Fibroblast of lung (primary cell): ENCODE results near the gene UCK1. TPM values are rescaled to one million over a fixed set of nuclear protein-coding genes. Genes with fewer than 3 reads are reported as not detected.
A peak's percentile ranks its signal among the peaks of the same experiment; 100 is the strongest.

ENCODE experiments used
- DNase-seq, 2 donors: peaks; one replicate each; pipeline versions ENCODE4 v3.0.0 to v3.0.0-alpha.2; 2010; ENCODE audit warnings: low read depth in 2 of 2
- H2AFZ ChIP-seq: 2 replicates; pipeline ENCODE4 v1.5.1; 2012; ENCODE audit warnings: low read length, control low read depth, inconsistent platforms
- H3K27ac ChIP-seq: 2 replicates; pipeline ENCODE4 v1.5.1; 2011; ENCODE audit warnings: low read length, control low read depth; ENCODE audit not compliant: insufficient read depth
- H3K27me3 ChIP-seq: 2 replicates; pipeline ENCODE4 v1.5.1; 2011; ENCODE audit warnings: mild to moderate bottlenecking, low read length; ENCODE audit not compliant: control insufficient read depth, insufficient read depth
- H3K36me3 ChIP-seq: 2 replicates; pipeline ENCODE4 v1.5.1; 2011; ENCODE audit warnings: low read length; ENCODE audit not compliant: control insufficient read depth, insufficient read depth
- H3K4me1 ChIP-seq: 2 replicates; pipeline ENCODE4 v1.5.1; 2011; ENCODE audit warnings: low read length; ENCODE audit not compliant: control insufficient read depth, insufficient read depth; ENCODE audit errors: extremely low read depth
- H3K4me2 ChIP-seq: 2 replicates; pipeline ENCODE4 v1.5.1; 2011; ENCODE audit warnings: low read length, control low read depth; ENCODE audit not compliant: insufficient read depth; ENCODE audit errors: extremely low read depth
- H3K4me3 ChIP-seq, 4 experiments: fragments of 200-600 bp in 1 of 4; sonication (generic) in 1 of 4; replicated peaks in 1 of 4; 2 replicates each; pipeline ENCODE4 v1.5.1; 2011 to 2016; ENCODE audit warnings: low read length in 4 of 4, low read depth in 3 of 4, mild to moderate bottlenecking in 3 of 4, control low read depth in 2 of 4, inconsistent platforms in 1 of 4, mixed read lengths in 1 of 4; ENCODE audit not compliant: insufficient read depth in 1 of 4; ENCODE audit errors: control extremely low read depth in 1 of 4
- H3K79me2 ChIP-seq: 2 replicates; pipeline ENCODE4 v1.5.1; 2012; ENCODE audit warnings: mild to moderate bottlenecking, low read length, inconsistent platforms; ENCODE audit not compliant: control insufficient read depth, insufficient read depth
- H3K9ac ChIP-seq: 2 replicates; pipeline ENCODE4 v1.5.1; 2011; ENCODE audit warnings: mild to moderate bottlenecking, low read length, control low read depth; ENCODE audit not compliant: insufficient read depth
- H3K9me3 ChIP-seq: 2 replicates; pipeline ENCODE4 v1.5.1; 2012; ENCODE audit warnings: low read depth, low read length; ENCODE audit not compliant: control insufficient read depth, insufficient read depth
- H4K20me1 ChIP-seq: 2 replicates; pipeline ENCODE4 v1.5.1; 2011; ENCODE audit warnings: low read length; ENCODE audit not compliant: control insufficient read depth, insufficient read depth; ENCODE audit errors: extremely low read depth
- EZH2 ChIP-seq: IDR thresholded peaks from 2 replicates; pipeline ENCODE4 v1.5.1; 2012; ENCODE audit warnings: low read length, control low read depth, mild to moderate bottlenecking; ENCODE audit errors: missing control alignments
- polyA plus RNA-seq, 2 donors: library from polyadenylated mRNA; depleted of rRNA in 1 of 2; stranded (reverse) in 1 of 2; unstranded in 1 of 2; fragments of >200 nt; gene quantifications; 2 replicates each; pipeline ENCODE4 v1.2.1, GENCODE V29; 2011 to 2012; ENCODE audit warnings: missing spikeins in 1 of 2
- total RNA-seq: library from RNA; depleted of rRNA; stranded (reverse); fragments of >200 nt; gene quantifications from 2 replicates; pipeline ENCODE4 v1.2.1, GENCODE V29; 2014
- TF ChIP-seq, protein P1 (sequence below), 2 donors: IDR thresholded peaks in 1 of 2; conservative IDR thresholded peaks in 1 of 2; 1 replicate in 1 of 2; 2 replicates in 1 of 2; pipeline ENCODE4 v1.5.1; 2011 to 2012; ENCODE audit warnings: low read length in 2 of 2, control low read depth in 1 of 2, inconsistent platforms in 1 of 2, low read depth in 1 of 2, mild to moderate bottlenecking in 1 of 2

UCK1 gene
- total and polyA plus RNA-seq, 2 donors (not counting 1 experiment from before 2014, with no cell fraction given): 20.9 to 22.3 TPM

DNA sequence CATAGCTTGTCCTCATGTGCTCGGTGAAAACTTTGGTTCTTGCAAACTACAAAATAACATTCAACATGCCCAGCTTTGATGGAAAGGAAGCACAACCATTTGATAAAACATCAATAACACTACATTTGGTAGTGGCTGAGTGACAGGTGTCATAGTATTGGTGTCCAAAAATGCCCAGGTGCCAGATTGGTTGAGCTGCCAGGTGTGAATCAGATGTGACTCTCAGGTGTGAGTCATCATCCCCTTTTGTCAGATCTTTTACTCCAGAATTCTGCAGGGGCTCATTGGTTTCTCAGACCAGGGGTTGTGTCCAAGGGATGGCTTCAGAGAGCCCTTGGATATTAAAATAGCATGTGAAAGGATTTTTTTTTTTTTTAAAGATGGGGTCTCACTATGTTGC, 50.8 kb downstream of the UCK1 start:
- no peaks in the 10 kb centered on the region for H3K4me1 ChIP-seq
- no peaks in the 10 kb centered on the region for H3K27me3 ChIP-seq
- H3K27ac ChIP-seq: no peak overlapping the region
- H3K79me2 ChIP-seq: peaks cover 6% of the 10 kb centered on the region
- TF ChIP-seq, protein P1, sequence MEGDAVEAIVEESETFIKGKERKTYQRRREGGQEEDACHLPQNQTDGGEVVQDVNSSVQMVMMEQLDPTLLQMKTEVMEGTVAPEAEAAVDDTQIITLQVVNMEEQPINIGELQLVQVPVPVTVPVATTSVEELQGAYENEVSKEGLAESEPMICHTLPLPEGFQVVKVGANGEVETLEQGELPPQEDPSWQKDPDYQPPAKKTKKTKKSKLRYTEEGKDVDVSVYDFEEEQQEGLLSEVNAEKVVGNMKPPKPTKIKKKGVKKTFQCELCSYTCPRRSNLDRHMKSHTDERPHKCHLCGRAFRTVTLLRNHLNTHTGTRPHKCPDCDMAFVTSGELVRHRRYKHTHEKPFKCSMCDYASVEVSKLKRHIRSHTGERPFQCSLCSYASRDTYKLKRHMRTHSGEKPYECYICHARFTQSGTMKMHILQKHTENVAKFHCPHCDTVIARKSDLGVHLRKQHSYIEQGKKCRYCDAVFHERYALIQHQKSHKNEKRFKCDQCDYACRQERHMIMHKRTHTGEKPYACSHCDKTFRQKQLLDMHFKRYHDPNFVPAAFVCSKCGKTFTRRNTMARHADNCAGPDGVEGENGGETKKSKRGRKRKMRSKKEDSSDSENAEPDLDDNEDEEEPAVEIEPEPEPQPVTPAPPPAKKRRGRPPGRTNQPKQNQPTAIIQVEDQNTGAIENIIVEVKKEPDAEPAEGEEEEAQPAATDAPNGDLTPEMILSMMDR (conservative IDR thresholded peaks at IDR 0.05 in 1 of 2, IDR thresholded peaks at IDR 0.05 in 1 of 2; ENCODE audit: low read depth in 1 of 2, low read length in 2 of 2): no peak
- TF ChIP-seq EZH2: no peak
- no peaks in the 10 kb centered on the region for H3K9me3 ChIP-seq
- no peak overlapping the region for H3K4me2 ChIP-seq
- H4K20me1 ChIP-seq: no peaks in the 10 kb centered on the region
- H2AFZ ChIP-seq: no peak overlapping the region
- H3K4me3 ChIP-seq: no peak overlapping the region
- H3K9ac ChIP-seq: no peak overlapping the region
- peaks cover 59% of the 10 kb centered on the region for H3K36me3 ChIP-seq
- no peak for DNase-seq

- no peak overlapping the region for H3K4me3 ChIP-seq
- no peak overlapping the region for H3K27ac ChIP-seq
- H3K9ac ChIP-seq: no peak overlapping the region
- DNase-seq: no peak
- H3K4me1 ChIP-seq: no peaks in the 10 kb centered on the region
- TF ChIP-seq, protein P1 (conservative IDR thresholded peaks at IDR 0.05 in 1 of 2, IDR thresholded peaks at IDR 0.05 in 1 of 2; ENCODE audit: low read depth in 1 of 2, low read length in 2 of 2): no peak
- no peak for TF ChIP-seq EZH2
- no peaks in the 10 kb centered on the region for H4K20me1 ChIP-seq
- H2AFZ ChIP-seq: no peak overlapping the region
- no peaks in the 10 kb centered on the region for H3K9me3 ChIP-seq
- H3K4me2 ChIP-seq: no peak overlapping the region
- peaks cover 6% of the 10 kb centered on the region for H3K79me2 ChIP-seq
- no peaks in the 10 kb centered on the region for H3K27me3 ChIP-seq
- peaks cover 55% of the 10 kb centered on the region for H3K36me3 ChIP-seq
Measured at GRCh38 chr9:131478911-131479310, 52.2 kb downstream of the UCK1 start.

DNA sequence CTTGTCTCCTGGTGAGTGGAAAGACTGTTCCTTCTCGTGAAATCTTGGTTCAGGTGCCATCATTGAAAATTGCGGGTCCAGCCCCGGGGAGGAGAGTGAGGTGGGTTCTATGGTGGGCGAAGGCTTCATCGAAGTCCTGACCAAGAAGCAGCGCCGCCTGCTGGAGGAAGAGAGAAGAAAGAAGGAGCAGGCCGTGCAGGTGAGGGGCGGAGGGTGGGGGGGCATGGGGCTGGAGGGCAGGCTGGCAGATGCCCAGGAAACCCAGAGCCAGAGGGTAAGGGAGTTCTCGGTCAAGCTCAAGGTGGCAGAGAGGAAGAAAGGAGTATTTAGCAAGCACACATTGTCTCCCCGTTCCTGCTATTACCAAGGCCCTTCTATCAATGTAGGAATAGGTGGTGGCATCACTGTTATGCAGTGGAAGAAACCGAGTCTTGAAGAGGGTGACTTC, 52.6 kb downstream of the UCK1 start:
- Histone ChIP-seq H2AFZ (no peak overlapping the region), H3K4me2 (no peak overlapping the region), H4K20me1 (no peaks in the 10 kb centered on the region), H3K79me2 (peaks cover 6% of the 10 kb centered on the region), H3K4me1 (no peaks in the 10 kb centered on the region), H3K27ac (no peak overlapping the region), H3K36me3 (peaks cover 54% of the 10 kb centered on the region), H3K9me3 (no peaks in the 10 kb centered on the region), H3K9ac (no peak overlapping the region), H3K4me3 (no peak overlapping the region), H3K27me3 (no peaks in the 10 kb centered on the region)
- peak; percentile 17 to 18 for DNase-seq
- TF ChIP-seq EZH2: no peak
- TF ChIP-seq, protein P1 (conservative IDR thresholded peaks at IDR 0.05 in 1 of 2, IDR thresholded peaks at IDR 0.05 in 1 of 2; ENCODE audit: low read depth in 1 of 2, low read length in 2 of 2): peak in 1 of 2 donors; percentile 53
